HG03139 (cell line): ENCODE data around the gene FLCN.
"Not testable (repeated sequence)": the region's sequence is repeated elsewhere in the genome, so short reads cannot be mapped to it uniquely, and the experiment has no call there.

Source experiments
- ATAC-seq: cut with Tn5 transposase; IDR thresholded peaks from one replicate; pipeline ENCODE4 v1.9.1; 2021; ENCODE audit not compliant: unreplicated experiment

FLCN gene

DNA sequence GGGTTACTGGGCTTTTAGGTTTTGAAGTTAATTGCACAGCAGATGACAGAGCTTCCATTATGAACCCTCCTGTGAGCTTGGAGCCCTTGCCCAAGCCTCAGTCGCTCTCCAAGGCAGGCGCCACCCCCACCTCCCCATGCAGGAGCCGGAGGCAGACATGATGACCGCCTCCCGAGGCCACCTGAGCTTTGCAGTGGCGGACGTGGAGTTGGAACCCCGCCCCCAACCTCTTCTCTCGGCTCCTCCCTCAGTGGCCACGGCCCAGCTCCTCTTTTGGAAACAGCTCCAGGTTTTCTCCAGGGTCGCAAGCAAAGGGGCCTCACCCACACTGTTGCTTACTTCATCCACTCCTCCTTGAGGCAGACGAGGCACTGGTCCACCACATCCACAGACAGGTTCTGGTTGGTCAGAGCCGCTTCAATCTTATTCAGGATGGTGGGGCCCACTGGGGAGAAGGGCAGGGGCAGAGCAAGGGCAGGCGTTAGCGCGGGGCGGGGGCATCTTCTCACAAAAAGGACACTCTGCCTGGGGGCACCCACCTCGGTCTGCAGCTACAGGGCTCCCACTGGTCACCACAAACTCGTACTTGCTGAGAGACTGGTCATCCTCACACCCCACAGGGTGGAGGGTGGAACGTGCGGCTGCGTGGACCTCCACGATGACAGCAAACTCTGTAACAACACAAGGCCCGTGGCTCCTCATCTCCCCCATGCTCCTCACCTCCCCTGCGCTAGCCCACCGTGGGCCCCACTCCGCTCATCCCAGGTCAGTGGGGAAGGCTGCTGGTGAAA, 22.1 kb downstream of the FLCN start:
- ATAC-seq = no peak

DNA sequence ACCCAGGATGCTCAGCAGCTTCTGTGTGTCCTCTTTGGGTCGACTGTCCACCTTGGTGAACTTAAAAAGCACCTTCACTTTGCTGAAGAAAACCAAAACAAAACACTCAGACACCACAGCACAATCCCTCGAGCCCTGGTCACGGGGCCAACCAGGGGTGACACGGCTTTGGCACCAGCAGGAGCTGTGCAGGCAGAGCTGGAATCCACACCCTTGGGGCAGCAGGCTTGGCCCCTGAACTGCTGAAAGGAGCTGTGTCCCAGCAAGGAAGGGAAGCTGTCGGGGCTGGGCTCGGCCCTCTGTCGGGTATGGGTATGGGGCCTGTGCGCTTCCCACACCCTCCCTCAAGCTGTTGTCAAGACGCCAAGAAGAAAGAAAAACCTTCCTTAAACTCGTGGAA, 23.2 kb downstream of the FLCN start:
- no peak for ATAC-seq

DNA sequence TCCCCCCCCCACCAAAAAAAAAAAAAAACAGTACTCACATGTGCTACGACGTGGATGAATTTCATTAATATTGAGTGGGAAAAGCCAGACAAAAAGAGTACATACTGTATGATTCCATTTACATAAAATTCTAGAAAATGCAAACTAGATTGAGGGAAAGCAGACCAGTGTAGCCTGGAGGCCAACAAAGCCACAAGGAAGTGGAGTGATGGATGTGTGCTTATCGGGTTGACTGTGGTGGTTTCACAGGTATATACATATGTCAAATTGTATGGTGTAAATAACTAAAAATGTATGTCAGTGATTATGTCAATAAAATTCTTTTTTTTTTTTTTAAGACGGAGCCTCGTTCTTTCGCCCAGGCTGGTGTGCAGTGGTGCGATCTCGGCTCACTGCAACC, 29.0 kb downstream of the FLCN start:
- no peak for ATAC-seq

DNA sequence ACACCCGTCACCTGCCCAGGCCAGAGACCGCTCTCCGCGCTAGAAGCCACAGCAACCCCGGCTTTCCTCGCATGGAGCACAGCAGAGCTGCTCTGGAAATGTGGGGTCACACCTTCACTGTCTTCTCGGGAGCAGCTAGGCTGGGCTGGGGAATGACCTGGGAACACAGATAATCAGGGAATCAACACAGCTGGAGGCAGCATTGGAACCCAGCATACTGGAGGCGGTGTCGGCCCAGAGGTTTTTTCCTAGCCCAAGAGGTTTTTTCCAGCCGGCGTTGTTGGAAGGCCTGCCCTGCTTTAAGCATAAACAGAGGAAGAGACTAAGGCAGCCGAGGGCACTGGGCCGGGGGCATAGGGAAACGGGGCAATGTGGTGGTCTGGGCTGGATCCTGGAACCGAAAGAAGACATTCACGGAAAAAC, 30.0 kb downstream of the FLCN start:
- ATAC-seq = peak; percentile 2

DNA sequence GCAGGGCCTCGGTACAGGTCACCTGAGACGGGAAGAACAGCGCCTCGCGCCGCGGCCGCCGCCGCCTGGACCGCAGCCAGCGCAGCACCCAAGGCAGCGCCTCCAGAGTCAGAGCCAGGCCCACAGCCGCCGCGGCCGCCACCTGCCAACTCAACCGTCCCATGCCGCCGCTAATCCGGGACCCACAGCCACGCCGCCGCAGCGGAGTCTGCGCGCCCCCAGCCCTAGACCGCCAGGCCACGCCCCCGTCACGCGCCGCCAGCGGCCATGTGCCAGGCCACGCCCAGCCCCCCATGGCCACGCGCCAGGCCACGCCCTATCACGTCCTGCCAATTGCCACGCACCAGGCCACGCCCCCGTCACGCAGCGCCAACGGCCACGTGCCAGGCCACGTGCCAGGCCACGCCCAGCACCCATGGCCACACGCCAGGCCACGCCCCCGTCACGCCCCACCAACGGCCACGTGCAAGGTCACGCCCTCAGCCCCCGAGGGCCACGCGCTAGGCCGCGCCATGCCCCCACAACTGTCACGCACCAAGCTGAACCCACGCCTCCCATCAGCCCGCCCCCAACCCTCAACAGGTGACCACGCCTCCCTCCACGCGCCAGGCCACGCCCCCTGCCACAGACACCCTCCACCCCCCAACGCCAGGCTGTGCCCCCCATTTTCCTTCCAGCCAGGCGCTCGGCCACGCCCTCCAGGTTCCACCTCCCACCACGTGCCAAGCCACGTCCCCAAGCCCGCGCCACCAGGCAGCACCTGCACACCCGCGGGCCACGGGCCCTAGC, 30.6 kb downstream of the FLCN start, which contains the start of gene PLD6:
TSS of gene PLD6 (minus strand) at position 210 of the 789 bp plus-strand sequence. CDS start at position 163, 47 bp downstream.
- peak; percentile 47 for ATAC-seq

DNA sequence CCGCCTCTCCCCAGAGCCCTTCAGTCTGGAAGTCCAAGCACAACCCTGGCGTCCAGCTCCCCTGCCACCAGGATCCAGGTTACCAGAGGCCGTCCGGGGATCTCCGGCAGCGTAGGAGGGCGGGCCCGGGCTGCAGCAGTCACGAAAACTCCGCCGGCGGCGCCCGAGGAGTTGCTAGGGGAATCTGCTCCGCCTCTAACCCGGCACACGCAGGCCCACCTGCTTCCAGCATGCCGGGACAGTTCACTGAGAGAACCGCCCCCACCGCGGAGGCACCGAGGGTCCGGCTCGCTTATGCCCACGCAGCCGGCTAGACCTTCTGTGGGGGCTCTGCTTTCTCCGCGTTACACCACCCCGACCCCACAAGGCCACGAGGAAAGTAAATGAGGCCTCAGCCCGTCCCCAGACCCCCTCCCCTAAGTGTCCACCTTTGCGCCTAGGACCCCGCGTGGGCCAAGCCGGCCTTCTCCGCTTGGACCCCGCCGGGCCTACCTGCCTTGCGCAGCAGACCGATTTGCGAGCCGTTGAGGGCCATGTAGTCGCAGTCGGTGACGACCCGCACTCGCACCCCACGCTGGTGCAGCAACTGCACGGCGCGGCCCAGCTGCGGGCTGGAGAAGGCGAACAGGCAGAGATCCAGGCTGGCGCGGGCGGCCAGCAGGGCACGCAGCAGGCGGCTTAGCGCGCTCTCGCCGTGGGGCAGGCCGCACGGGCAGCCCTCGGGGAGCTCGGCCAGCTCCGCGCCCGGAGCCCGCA, 31.4 kb downstream of the FLCN start:
- ATAC-seq = peak; percentile 24

DNA sequence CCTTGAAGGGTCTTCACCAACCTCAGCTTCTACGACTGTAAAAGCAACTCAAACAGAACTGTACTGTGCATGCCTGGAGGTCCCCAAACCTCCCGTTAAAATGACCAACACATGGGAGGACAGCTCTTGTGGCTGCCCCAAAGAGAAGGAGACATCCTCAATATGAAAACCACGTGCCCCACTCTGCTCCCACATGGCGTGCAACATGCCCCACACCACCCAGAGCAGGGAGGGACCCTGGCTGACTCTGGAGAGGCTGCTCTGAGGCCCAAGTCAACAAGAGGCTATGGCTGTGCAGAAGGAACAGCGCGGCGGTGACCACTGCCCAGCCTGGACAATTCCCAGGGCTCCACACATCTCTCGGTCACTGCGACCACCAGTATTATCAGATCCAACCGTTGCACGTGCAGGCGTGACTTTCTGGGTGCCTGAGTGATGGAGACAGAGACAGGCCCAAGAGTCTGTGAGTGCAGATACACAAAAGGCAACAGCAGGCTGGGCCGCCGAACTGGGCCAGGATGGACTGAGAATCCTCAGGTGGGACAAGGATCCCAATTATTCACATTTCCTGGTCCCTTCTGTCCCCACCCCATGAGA, 32.2 kb downstream of the FLCN start:
- ATAC-seq = no peak

DNA sequence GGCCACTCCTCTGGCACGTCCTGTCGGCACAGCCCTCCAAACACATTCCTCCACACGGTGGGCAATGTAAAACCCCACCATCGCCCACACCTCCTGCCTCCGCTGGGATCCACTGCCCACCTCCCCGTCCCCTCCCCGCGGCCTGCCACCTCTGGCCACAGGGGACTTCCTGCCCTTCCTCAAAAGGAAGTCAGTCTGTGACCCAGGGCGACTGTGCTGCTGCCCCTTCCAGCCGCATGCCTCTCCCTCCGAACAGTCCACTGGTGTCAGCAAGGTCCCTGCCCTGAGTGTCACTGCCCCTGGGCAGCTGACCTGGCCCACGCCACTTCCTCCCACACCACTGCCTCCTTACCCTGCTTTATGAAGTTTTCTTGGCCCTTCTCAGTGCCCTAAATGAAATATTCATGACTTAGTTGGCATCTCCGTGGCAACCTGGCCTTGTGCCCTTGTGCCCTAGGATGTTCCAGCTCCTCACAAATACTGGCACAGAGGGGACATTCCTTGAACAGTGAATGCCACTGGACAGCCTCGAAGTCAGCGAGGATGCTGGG, 32.9 kb downstream of the FLCN start:
- no peak for ATAC-seq

DNA sequence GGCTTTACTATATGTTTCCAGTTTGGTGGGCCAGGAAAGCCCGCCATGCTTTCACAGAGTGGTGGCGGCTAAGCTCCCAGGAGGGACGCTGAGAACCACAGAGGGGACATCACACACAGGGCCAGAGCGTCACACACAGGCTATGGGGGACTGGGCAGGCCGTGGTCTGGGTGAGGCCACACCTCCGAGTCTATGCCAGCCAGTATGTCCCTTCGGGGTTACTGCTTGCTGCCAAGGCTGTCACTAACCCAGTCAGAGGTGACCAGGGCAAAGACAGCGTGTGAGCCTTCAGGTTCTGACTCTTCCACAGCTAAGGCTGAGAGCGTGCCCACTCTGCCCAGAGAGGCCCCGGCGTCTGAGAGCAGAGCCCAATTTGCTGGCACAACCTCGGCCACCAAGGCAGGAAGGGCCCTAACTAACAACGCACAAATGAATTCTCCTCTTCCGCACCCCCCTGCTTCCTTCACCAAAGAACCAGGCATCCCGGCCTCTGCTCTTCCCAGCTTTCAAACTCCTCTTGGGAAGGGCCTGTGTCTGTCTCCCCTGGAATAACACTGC, 33.7 kb downstream of the FLCN start:
- ATAC-seq = no peak

DNA sequence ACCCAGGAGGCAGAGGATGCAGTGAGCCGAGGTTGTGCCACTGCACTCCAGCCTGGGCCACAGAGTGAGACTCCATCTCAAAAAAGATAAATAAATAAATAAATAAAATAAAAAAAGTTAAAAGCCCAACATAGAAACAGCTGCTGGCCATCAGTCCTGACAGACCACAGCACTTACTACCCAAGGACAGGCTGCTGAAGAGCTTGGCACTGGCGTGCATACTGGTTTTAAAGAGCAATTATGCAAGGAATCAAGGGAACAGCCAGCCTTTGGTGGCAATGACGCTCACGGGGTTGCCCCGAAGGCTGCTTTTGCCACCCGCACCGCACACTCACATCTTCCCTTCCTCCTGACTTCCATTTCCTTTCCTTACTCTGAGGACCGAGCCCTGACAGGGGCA, 35.1 kb downstream of the FLCN start:
- ATAC-seq = no peak

DNA sequence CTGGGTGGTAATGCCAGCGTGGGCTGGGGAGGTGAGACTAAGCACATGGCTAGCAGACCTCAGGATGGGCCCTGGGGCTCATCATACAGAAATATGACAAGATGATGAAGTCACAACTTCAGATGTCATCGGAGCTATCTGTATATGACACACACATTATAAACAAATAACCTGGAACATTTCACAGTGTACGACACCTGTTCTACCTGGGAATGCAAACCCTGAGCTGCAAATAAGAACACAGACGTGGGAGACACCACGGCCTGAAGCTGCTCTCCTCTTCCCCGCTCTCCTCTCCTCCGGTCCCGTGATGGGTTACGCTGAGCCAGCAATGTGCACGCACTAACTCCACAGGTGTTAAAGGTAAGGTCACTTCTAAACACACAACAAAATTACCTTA, 35.7 kb downstream of the FLCN start:
- ATAC-seq = no peak

DNA sequence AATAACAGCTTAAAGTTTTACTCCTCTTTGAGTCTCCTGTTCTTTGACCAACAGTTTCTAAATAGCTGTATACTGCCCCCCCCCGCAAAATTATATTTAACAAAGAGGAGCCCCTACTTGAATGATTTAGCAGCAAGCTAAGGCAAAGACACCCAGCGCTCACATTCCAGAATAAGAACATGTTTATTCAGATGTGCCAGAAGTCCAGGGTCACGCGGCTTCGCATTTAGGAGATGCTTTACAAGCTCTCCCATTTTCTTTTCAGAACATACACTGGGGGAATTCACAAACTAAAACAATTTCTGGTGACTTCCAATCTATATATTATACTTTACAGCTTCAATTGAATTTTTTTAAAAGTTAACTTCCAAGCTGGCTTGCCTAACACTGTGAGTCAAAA, 36.1 kb downstream of the FLCN start:
- ATAC-seq = no peak

DNA sequence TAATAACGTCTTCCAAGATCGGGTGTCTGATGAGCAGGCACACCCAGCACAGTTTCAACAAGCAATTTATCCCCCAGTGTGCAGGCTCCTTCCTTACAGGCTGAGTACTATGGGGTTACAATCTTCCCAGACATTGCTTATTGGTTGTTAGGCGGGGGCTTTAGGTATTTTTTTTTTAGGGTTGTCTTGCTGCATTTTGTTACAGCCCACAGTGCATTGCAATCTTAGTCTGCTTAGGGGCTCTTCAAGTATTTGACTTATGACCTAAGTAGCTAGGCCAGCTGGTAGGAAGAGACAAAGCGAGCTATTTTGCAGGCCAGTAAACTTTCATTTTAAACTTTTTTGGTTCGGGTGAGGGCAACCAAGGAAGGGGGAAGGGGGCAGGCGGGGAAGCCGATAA, 36.7 kb downstream of the FLCN start:
- ATAC-seq = no peak

DNA sequence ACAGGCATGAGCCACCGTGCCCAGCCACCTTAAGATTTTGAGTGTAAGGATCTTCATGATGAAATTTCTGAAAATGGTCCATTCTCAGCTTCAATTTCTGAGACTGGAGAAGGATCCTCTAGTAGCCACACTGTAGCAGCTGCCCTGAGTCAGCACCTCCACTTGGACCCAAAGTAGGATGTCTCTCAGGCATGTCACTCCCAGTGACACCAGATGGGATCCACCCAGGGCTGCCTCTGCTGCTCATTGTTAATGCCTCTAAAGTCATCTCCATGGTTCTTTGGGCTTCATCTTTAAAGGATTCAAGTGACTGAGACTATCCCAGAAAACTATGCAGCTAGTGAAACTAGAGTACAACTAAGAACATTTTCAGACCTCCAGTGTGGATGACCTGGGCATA, 38.7 kb downstream of the FLCN start:
- ATAC-seq = no peak

DNA sequence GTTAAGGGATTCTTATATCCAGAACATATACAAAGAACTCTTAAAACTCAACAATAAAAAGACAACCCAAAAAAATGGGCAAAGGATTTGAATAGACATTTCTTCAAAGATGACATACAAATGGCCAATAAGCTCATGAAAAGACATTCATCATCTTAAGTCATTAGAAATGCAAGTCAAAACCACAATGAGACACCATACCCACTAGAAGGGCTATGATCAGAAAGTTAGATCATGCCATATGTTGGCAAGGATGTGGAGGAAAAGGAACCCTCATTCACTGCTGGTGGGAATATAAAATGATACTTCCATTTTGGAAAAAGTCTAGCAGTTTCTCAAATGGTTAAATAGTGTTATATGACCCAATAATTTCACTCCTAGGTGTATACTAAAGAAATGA, 40.2 kb downstream of the FLCN start:
- no peak for ATAC-seq

DNA sequence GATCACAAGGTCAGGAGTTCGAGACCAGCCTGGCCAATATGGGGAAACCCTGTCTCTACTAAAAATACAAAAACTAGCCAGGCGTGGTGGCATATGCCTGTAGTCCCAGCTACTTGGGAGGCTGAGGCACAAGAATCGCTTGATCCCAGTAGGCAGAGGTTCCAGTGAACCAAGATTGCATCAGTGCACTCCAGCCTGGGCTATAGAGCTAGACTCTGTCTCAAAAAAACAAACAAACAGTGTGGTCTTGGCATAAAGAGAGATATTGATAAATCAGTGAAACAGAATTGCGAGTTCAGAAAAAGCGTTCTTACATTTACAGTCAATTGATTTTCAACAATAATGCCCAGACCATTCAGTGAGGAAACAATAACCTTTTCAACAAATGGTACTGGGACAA, 41.5 kb downstream of the FLCN start:
- ATAC-seq = not testable (repeated sequence)

DNA sequence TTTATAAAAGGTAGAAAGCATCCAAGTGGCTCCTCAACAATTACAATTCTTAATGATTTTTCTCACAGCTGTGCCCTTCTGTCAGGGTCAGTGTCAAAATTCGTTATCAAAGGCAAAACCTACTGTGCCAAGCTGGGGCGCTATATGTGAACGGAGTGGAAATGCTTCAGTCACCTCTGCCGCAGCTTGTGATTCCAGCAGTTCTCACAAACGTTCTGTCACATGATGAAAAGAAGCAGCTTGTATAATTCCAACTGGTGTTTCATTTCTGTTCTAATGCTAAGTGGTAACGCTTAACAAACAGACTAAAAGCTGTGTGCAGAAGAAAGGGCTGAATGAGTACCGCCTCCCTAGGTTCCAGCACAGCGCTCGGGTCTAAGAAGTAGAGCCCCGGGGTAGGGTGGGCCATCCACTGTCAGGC, 45.0 kb downstream of the FLCN start:
- no peak for ATAC-seq

DNA sequence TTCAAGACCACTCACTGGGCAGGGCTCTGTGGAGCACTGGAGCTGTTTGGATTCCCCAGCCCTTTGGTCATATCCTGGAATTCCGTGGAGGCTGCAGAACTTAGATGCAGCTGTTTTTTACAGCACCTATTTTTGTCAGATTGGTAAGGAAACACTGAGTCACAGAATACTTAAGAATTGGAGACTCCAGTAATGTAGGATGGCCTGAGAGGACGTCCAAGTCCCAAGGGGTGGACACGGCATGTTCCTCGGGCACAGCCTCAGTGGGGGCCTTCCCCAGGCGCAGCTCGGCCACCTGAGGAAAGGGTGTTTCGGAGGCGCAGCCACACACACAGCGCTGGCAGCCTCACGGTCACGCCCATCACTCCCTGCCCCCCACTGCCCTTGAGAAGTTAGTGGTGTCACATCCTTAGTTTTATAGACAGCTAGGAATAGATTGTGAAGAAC, 45.6 kb downstream of the FLCN start:
- ATAC-seq = no peak

DNA sequence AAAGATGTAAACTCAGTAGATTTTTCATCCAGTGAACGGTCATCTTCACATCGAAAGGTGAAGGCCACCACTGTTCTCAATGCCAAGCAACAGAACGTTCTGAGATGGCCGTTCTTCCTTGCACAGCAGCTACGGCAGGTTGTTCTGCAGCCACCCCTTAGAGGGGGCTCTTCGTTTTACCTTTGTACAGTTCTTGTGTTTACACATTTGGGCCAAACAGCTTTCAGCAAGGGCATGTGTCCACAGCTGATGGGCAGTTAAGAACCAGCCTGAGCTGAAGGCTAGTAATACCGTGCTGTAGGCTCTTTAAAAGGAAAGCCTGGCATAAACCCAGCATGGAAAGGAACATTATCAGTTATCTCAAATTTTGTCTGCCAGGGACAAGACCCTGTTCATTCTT, 46.8 kb downstream of the FLCN start:
- no peak for ATAC-seq

DNA sequence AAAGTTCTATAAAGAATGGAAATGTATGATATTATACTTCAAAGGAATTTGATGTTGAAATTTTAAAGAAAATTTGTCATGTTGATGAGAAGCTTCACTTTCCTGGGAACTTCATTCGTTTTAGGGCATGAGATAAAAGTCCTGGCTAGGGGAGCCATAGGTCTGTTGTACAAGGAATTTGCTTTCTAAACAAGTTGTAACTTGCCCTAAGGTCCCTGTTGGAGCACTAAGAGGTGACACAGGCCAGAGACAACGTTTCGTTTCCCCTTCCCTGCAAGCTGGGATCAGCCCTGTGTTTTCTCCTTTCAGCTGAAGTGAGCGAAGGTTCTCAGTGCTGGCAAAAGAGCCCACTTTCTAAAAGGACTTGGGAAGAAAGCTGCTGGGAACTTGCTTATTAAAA, 47.4 kb downstream of the FLCN start:
- ATAC-seq = no peak
